H9 (cell line): ENCODE results near the gene PATL2. TPM values are rescaled to one million over a fixed set of nuclear protein-coding genes. Genes with fewer than 3 reads are reported as not detected.

ENCODE experiments used
- DNase-seq: peaks from one replicate; pipeline ENCODE4 v3.0.0-alpha.2; 2017
- H2AFZ ChIP-seq: one replicate; pipeline ENCODE4 v1.6.1; 2013; ENCODE audit warnings: mild to moderate bottlenecking, low read length, control low read depth, moderate library complexity
- H2AK5ac ChIP-seq: 2 replicates; pipeline ENCODE4 v1.6.1; 2013; ENCODE audit warnings: low read length, control low read depth, mixed read lengths; ENCODE audit not compliant: insufficient read length
- H2BK120ac ChIP-seq: one replicate; pipeline ENCODE4 v1.6.1; 2013; ENCODE audit warnings: low read depth, mild to moderate bottlenecking, low read length, control low read depth, inconsistent platforms; ENCODE audit not compliant: poor library complexity, severe bottlenecking
- H2BK12ac ChIP-seq: 2 replicates; pipeline ENCODE4 v1.6.1; 2013; ENCODE audit warnings: low read length, control low read depth, mixed read lengths, low read depth; ENCODE audit not compliant: insufficient read length
- H2BK15ac ChIP-seq: 2 replicates; pipeline ENCODE4 v1.6.1; 2013; ENCODE audit warnings: low read depth, low read length, control low read depth
- H2BK20ac ChIP-seq: one replicate; pipeline ENCODE4 v1.6.1; 2013; ENCODE audit warnings: low read depth, mild to moderate bottlenecking, low read length, control low read depth, inconsistent platforms; ENCODE audit not compliant: poor library complexity, severe bottlenecking
- H2BK5ac ChIP-seq: 2 replicates; pipeline ENCODE4 v1.6.1; 2013; ENCODE audit warnings: low read length, control low read depth, mixed read lengths; ENCODE audit not compliant: insufficient read length
- H3K14ac ChIP-seq: 2 replicates; pipeline ENCODE4 v1.6.1; 2013; ENCODE audit warnings: low read length, control low read depth; ENCODE audit not compliant: insufficient read depth
- H3K18ac ChIP-seq: 2 replicates; pipeline ENCODE4 v1.6.1; 2013; ENCODE audit warnings: low read depth, mild to moderate bottlenecking, mixed read lengths, low read length, control low read depth; ENCODE audit not compliant: insufficient read length
- H3K23ac ChIP-seq: 2 replicates; pipeline ENCODE4 v1.6.1; 2013; ENCODE audit warnings: low read length, control low read depth, mixed read lengths, low read depth; ENCODE audit not compliant: insufficient read length
- H3K23me2 ChIP-seq: 2 replicates; pipeline ENCODE4 v1.6.1; 2013; ENCODE audit warnings: low read depth, mild to moderate bottlenecking, mixed read lengths, low read length, control low read depth; ENCODE audit not compliant: insufficient read length, poor library complexity, severe bottlenecking
- H3K27ac ChIP-seq: 2 replicates; pipeline ENCODE4 v1.5.1; 2013; ENCODE audit warnings: low read length, control low read depth, mixed read lengths, low read depth; ENCODE audit not compliant: insufficient read length
- H3K27me3 ChIP-seq: 2 replicates; pipeline ENCODE4 v1.6.1; 2013; ENCODE audit warnings: low read length, control low read depth, inconsistent platforms; ENCODE audit not compliant: insufficient read depth
- H3K4ac ChIP-seq: 2 replicates; pipeline ENCODE4 v1.6.1; 2013; ENCODE audit warnings: low read depth, mild to moderate bottlenecking, control low read depth, inconsistent platforms, low read length, moderate library complexity
- H3K4me1 ChIP-seq: 2 replicates; pipeline ENCODE4 v1.6.1; 2013; ENCODE audit warnings: low read length, control low read depth, inconsistent platforms; ENCODE audit not compliant: insufficient read depth
- H3K4me2 ChIP-seq: 2 replicates; pipeline ENCODE4 v1.6.1; 2013; ENCODE audit warnings: low read length, control low read depth, mixed read lengths; ENCODE audit not compliant: insufficient read length, insufficient read depth
- H3K56ac ChIP-seq: 2 replicates; pipeline ENCODE4 v1.6.1; 2013; ENCODE audit warnings: low read depth, mild to moderate bottlenecking, mixed read lengths, low read length, control low read depth; ENCODE audit not compliant: insufficient read length
- H3K79me1 ChIP-seq: 2 replicates; pipeline ENCODE4 v1.6.1; 2013; ENCODE audit warnings: low read depth, mild to moderate bottlenecking, moderate library complexity, low read length, control low read depth, inconsistent platforms; ENCODE audit not compliant: insufficient read depth, poor library complexity, severe bottlenecking
- H3K79me2 ChIP-seq: 2 replicates; pipeline ENCODE4 v1.6.1; 2013; ENCODE audit warnings: low read length, control low read depth, inconsistent platforms; ENCODE audit not compliant: insufficient read depth
- H3K9ac ChIP-seq: 2 replicates; pipeline ENCODE4 v1.6.1; 2013; ENCODE audit warnings: low read length, control low read depth, mixed read lengths; ENCODE audit not compliant: insufficient read length; ENCODE audit errors: extremely low read depth
- H3K9me3 ChIP-seq: one replicate; pipeline ENCODE4 v1.6.1; 2013; ENCODE audit warnings: low read depth, low read length, inconsistent platforms; ENCODE audit not compliant: control insufficient read depth
- H3T11ph ChIP-seq: one replicate; pipeline ENCODE4 v1.6.1; 2013; ENCODE audit warnings: mild to moderate bottlenecking, low read length, control low read depth, inconsistent platforms
- H4K20me1 ChIP-seq: one replicate; pipeline ENCODE4 v1.6.1; 2013; ENCODE audit not compliant: control insufficient read depth, insufficient read length, insufficient read depth
- H4K5ac ChIP-seq: 2 replicates; pipeline ENCODE4 v1.6.1; 2013; ENCODE audit warnings: low read depth, mild to moderate bottlenecking, mixed read lengths, low read length, control low read depth; ENCODE audit not compliant: insufficient read length
- H4K8ac ChIP-seq: replicated peaks from 2 replicates; pipeline ENCODE4 v1.6.1; 2013; ENCODE audit warnings: low read length, control low read depth, mixed read lengths, low read depth; ENCODE audit not compliant: insufficient read length
- H4K91ac ChIP-seq: 2 replicates; pipeline ENCODE4 v1.6.1; 2013; ENCODE audit warnings: low read depth, mild to moderate bottlenecking, moderate library complexity, mixed read lengths, low read length, control low read depth; ENCODE audit not compliant: insufficient read length
- H3K27ac Mint-ChIP-seq, 3 experiments: 2 replicates in 2 of 3; 3 replicates in 1 of 3; pipeline ENCODE4 v1.8.0; 2020 to 2021; ENCODE audit warnings: mixed read lengths in 3 of 3, mild to moderate bottlenecking in 1 of 3, moderate library complexity in 1 of 3
- H3K27me3 Mint-ChIP-seq: 2 replicates; pipeline ENCODE4 v1.8.0; 2021; ENCODE audit warnings: low read depth, mild to moderate bottlenecking, moderate library complexity, mixed read lengths
- H3K36me3 Mint-ChIP-seq, 3 experiments: 2 replicates in 2 of 3; 3 replicates in 1 of 3; pipeline ENCODE4 v1.8.0; 2020 to 2021; ENCODE audit warnings: low read depth in 3 of 3, mixed read lengths in 3 of 3; ENCODE audit not compliant: insufficient read depth in 1 of 3
- H3K4me1 Mint-ChIP-seq, 2 experiments: 2 replicates each; pipeline ENCODE4 v1.8.0; 2020; ENCODE audit warnings: mixed read lengths in 2 of 2
- H3K4me3 Mint-ChIP-seq, 2 experiments: 2 replicates in 1 of 2; 3 replicates in 1 of 2; pipeline ENCODE4 v1.8.0; 2020 to 2021; ENCODE audit warnings: mild to moderate bottlenecking in 2 of 2, mixed read lengths in 2 of 2, moderate library complexity in 1 of 2
- H3K9me3 Mint-ChIP-seq, 2 experiments: 2 replicates in 1 of 2; 3 replicates in 1 of 2; pipeline ENCODE4 v1.8.0; 2020; ENCODE audit warnings: mild to moderate bottlenecking in 2 of 2, mixed read lengths in 2 of 2, moderate library complexity in 1 of 2
- CTCF ChIP-seq: fragments of 200-600 bp; sonication (generic); conservative IDR thresholded peaks from 3 replicates; pipeline ENCODE4 v1.8.0; 2021; ENCODE audit warnings: antibody characterized with exemption, mild to moderate bottlenecking
- WGBS: extraction: QIAGEN DNeasy Blood & Tissue Kit; methylation state at CpG from one replicate; pipeline ENCODE4 v1.1.7; 2013; ENCODE audit warnings: missing lambda C conversion rate, low lambda C conversion rate, mixed read lengths; ENCODE audit not compliant: insufficient read length; ENCODE audit errors: extremely low coverage; 5-methylcytosine and 5-hydroxymethylcytosine counted together
- total RNA-seq: library from RNA; stranded (reverse); gene quantifications from 2 replicates; pipeline ENCODE4 v1.2.1, GENCODE V29; 2021

The PATL2 gene
- total RNA-seq, 1 experiment from 2014 or later = 0.46 TPM

DNA sequence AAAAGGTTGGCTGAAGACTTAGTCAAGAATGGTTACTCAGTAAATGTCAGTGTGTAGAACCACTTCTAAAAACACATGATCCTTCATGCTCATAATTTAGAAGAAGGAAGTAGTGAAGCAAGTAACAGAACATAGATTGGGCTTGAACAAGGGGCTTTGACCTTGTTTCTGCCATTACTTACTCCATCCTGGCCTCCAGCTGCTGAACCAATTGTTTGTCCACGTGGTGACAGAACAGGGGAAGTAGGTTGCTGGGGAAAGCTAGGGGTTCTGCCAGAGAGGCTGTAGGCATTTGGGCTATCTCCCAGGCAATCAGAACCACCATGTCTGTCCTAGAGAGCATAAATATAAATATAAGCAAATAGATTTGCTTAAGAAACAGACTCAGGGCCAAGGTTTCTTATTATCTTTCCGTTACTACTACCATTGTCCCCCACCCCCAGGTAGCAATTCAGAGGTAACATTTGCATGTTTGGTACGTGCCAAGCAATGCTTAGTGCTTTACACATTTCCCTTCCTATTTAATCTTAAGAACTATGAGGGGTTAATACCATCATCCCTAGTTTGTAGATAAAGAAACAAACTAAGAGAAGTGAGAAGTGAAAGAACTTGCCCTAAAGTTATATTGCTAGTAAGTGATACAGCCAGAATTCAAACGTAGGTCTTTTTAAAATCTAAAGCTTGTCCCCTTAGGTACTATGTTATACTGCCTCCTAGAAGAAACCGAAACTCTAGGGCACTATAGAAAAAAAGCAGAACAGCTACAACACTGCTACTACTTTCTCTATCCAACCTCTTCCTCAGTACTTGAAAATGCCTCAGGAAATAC, 44.7 kb downstream of the PATL2 start:
- no peak for DNase-seq
- H2BK15ac ChIP-seq = no peak overlapping the region
- no peaks in the 10 kb centered on the region for H3K9me3 ChIP-seq
- no peak overlapping the region for H2BK5ac ChIP-seq
- H3K4me1 ChIP-seq = no peaks in the 10 kb centered on the region
- H3K4ac ChIP-seq = no peak overlapping the region
- H3T11ph ChIP-seq = no peak overlapping the region
- no peak overlapping the region for H4K5ac ChIP-seq
- no peak for TF ChIP-seq CTCF
- H2BK20ac ChIP-seq = no peak overlapping the region
- no peak overlapping the region for H2BK12ac ChIP-seq
- no peak overlapping the region for H3K56ac ChIP-seq
- H3K79me2 ChIP-seq = no peaks in the 10 kb centered on the region
- H3K23me2 ChIP-seq = peaks cover 7% of the 10 kb centered on the region
- H3K27ac ChIP-seq = no peak overlapping the region
- no peak overlapping the region for H2BK120ac ChIP-seq
- H3K23ac ChIP-seq = no peak overlapping the region
- peaks cover 20 to 22% of the 10 kb centered on the region in 2 experiments for H3K4me1 Mint-ChIP-seq
- H3K27me3 Mint-ChIP-seq = no peaks in the 10 kb centered on the region
- H3K79me1 ChIP-seq = peaks cover 6% of the 10 kb centered on the region
- H4K8ac ChIP-seq = no peak overlapping the region
- H3K4me3 Mint-ChIP-seq = no peak overlapping the region
- no peak overlapping the region for H3K18ac ChIP-seq
- H2AK5ac ChIP-seq = no peak overlapping the region
- H3K4me2 ChIP-seq = no peak overlapping the region
- H4K91ac ChIP-seq = no peak overlapping the region
- H2AFZ ChIP-seq = no peak overlapping the region
- no peak overlapping the region for H3K14ac ChIP-seq
- no peaks in the 10 kb centered on the region for H3K27me3 ChIP-seq
- no peaks in the 10 kb centered on the region; a peak in 1 of 5 replicates for H3K9me3 Mint-ChIP-seq
- WGBS = no CpG with 5 or more reads among the region's 5 CpGs
- no peak overlapping the region for H3K9ac ChIP-seq
- no peaks in the 10 kb centered on the region for H4K20me1 ChIP-seq
- no peaks in the 10 kb centered on the region for H3K36me3 Mint-ChIP-seq
- no peak overlapping the region for H3K27ac Mint-ChIP-seq
